ENCODE data around the gene PDK4. TPM values are rescaled to one million over a fixed set of nuclear protein-coding genes. Genes with fewer than 3 reads are reported as not detected.
"Not testable (repeated sequence)": the region's sequence is repeated elsewhere in the genome, so short reads cannot be mapped to it uniquely, and the experiment has no call there.

PDK4 gene
- polyA plus RNA-seq, 4 donors: 14.2 to 33.3 (median 20.0) TPM

DNA sequence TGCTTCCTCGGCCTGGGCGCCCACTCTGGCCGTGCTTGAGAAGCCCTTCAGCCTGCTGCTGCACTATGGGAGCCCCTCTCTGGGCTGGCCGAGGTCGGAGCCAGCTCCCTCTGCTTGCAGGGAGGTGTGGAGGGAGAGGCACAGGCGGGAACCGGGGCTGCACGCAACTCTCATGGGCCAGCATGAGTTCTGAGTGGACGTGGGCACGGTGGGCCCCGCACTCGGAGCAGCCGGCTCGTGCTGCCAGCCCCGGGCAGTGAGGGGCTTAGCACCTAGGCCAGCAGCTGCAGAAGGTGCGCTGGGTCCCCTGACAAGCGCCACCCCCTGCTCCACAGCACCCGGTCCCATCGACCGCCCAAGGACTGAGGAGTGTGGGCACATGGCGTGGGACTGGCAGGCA lies 9.0 kb upstream of the PDK4 start:
- no peak for DNase-seq (ENCODE audit: low read depth in 4 of 4, low spot score in 3 of 4)

DNA sequence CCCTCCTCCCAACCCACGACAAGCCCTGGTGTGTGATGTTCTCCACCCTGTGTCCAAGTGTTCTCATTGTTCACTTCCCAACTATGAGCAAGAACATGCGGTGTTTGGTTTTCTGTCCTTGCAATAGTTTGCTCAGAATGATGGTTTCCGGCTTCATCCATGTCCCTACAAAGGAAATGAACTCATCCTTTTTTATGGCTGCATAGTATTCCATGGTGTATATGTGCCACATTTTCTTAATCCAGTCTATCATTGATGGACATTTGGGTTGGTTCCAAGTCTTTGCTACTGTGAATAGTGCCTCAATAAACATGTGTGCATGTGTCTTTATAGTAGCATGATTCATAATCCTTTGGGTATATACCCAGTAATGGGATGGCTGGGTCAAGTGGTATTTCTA lies 8.5 kb upstream of the PDK4 start:
- not testable (repeated sequence) for DNase-seq (ENCODE audit: low read depth in 4 of 4, low spot score in 3 of 4)

- not testable (repeated sequence) for DNase-seq (ENCODE audit: low read depth in 4 of 4, low spot score in 3 of 4)
These were observed 8.1 kb upstream of the PDK4 start for GRCh38 chr7:95604397-95604796.

DNA sequence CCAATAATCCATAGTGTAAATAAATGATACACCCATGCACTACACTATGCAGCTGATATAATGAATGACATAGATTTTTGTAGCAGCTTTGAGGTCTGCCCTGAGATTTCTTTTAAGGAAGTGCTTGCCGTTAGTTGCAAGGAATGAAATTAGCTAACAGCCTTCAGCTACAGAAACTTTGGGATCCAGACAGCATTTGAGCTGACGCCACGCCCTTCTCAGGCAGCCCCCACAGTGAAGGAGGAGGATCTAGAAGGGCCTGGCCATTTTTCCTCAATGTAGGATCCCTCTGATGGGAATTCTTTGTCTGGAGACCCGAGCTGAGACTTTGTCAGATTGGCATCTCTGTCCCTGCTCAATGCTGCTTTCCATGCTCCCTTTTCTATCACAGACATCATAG lies 6.1 kb upstream of the PDK4 start:
- no peak for DNase-seq (ENCODE audit: low read depth in 4 of 4, low spot score in 3 of 4)

DNA sequence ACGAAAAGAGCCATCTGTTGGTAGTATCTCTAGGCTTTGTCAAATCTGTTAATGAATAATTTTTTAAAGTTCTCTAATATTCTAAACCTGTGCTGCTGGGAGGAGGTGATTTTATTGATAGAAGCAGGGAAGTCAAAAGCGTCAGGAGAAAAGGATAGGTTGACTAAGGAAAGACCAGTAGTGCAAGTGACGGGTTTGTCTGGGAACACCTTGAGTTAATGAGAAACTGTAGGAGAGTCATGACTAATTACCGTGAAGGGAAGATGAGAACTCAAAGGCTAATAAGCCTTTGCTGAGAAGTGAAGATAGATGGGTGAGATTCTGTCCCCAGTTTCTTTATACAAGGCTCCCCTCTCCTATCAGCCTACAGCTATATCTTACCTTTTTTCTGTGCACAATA lies 5.0 kb upstream of the PDK4 start:
- no peak for DNase-seq (ENCODE audit: low read depth in 4 of 4, low spot score in 3 of 4)

DNA sequence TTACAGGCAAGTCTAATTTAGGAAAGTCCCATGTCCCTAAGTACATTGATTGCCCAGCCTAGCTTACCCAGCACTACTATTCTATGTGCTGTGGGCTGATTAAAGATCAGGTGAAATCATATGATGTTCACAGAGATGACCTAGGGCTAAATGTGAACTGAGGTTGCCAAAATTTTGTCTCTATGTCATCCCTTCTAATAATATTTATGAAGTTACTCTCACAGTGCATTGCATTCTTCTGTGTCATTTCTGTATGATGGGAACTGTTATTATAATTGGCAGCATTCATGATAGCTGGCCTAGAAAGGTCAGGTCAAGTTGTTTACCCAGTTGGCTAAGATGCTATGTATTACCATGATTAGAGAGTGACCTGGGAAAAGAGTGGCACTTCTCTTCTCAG lies 2.8 kb upstream of the PDK4 start:
- no peak for DNase-seq (ENCODE audit: low read depth in 4 of 4, low spot score in 3 of 4)

DNA sequence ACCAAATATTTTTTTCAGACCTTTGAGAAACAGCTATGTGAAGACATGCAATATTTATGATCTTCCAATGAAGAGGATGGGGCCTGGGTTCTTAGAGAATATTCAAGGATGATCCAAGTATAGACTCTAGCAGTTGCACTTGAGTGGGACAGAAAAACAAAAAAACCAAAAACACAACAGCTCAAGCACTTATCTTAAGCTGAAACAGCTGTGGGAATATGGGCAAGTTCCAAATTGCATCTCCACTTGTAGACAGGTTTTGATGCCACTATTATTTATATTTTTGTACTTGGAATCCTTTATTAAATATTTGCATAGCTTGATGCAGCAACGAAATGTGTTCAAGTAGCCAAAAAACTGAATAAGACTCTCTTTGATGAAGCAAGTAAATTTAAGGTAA lies 2.2 kb upstream of the PDK4 start:
- DNase-seq (ENCODE audit: low read depth in 4 of 4, low spot score in 3 of 4): no peak

DNA sequence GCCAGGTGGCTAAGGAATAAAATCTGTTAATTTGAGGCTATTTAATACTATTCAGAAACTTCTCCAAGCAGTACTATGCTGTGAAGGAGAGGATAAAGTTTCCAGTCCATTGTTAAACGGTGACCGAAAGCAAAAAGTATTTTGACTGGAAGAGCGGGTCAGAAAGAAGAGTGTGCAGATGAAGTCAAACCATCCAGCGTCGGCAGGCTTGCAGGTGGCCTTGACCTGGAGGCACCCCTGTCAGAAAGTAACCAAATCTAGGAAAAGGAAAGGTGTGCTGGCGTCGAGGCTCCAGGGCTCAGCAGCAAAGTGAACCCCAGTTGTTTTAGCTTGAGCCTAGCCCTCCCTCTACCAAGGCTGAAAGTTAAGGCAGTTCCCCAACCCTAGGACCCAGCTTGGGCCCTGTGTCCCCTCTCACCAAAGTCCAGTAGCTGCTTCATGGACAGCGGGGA lies 544 bp downstream of the PDK4 start:
- peak in 1 of 4 donors; percentile 38 for DNase-seq (ENCODE audit: low read depth in 4 of 4, low spot score in 3 of 4)

- DNase-seq (ENCODE audit: low read depth in 4 of 4, low spot score in 3 of 4): no peak
These were observed 2.1 kb downstream of the PDK4 start for GRCh38 chr7:95594185-95594584.

DNA sequence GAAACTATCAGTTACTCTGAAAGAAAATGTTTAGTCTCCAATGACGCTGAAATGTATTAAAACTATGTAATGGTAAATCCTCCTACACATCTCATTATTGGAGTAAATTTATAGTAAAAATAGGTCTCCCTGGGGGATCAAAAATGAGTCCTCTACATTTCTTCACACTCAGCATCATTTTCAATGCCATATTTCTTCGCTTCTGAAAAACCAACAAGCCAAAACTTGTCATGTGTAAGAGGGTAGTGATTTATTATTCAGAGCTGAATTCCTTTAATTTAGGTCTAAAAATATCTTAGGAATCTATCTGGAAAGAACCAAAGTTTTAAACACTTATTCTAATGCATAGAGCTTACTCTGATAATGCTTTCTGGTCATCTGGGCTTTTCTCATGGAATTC lies 3.0 kb downstream of the PDK4 start:
- DNase-seq (ENCODE audit: low read depth in 4 of 4, low spot score in 3 of 4): no peak

DNA sequence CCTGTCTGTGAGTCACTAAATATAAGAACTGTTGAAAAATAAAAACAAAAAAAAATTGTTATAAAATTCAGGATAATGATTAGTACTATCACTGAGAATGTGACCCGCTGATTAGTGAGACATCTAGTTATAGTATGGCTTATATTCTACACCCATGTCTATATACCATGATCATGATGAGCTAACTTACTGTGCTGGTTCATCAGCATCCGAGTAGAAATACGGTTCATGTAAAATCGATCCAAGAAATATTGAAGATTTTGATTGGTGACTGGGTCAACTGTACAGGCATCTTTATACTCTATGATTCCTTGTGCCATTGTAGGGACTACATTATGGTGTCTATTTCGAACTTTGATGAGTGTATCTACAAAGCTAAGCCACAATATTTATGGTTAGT lies 3.7 kb downstream of the PDK4 start:
- no peak for DNase-seq (ENCODE audit: low read depth in 4 of 4, low spot score in 3 of 4)

DNA sequence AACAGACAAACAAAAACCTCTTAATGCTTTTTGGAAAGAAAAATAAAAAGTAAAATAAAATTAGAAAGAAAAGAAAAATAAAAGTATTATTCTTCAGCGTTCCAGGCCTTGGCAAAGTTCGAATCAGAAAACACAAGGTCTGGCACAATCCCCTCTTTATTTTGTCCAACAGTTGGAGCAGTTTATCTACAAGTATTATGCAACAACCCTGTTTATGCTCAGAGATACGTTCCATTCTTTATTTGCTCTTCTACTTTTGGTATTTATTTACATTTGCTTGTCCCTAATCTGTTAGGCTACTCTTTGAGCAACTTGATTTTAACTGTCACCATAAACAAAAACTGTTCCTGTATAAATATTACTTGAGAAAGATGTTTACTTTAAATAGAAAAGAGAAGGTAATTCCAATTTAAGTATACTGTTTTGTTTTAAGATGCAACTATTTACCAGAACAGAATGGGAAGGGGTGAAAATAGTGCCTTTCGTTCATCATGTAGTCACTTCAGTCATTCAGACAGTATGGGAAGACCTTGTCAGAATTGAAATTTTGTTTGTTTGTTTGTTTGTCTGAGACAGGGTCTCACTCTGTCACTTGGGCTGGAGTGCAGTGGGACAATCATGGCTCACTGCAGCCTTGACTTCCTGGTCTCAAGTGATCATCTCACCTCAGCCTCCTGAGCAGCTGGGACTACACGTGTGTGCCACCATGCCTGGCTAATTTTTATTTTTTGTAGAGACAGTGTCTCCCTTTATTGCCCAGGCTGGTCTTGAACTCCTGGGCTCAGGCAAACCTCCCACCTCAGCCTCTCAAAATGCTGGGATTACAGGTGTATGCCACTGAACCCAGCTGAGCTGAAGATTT lies 5.7 kb downstream of the PDK4 start:
- DNase-seq (ENCODE audit: low read depth in 4 of 4, low spot score in 3 of 4): no peak

DNA sequence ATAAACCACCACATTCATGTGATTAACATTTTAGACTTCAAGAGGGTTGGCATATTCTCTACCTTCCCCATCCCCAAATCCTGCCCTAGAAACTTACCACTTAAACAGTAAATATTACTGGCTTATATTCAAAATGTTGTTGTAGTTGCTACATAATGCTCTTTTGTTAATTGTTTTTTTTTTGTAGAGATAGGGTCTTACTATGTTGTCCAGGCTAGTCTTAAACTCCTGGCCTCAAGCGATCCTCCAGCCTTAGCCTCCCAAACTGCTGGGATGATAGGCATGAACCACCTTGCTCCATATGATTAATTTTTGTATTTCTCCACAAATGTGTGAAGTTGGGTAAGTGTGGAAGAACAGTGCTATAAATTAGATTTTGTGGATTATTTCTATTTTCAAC lies 6.5 kb downstream of the PDK4 start:
- no peak for DNase-seq (ENCODE audit: low read depth in 4 of 4, low spot score in 3 of 4)

DNA sequence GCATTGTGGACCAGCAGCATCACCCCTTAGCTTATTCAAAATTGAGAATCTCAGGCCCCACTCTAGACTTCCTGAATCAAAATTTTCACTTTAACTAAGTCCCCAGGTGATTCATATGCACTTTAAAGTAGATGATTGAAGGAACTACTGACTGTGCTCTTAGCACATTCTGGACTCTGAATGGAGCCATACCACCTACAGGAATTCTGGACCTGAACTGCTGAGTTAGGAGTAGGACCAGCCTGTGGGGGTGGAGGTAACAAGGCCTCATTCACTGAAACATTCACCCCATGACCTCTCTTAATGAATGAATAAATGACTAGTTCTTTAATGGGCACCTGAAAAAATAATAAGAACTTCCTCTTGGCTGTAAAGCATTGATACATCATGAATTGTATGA lies 7.3 kb downstream of the PDK4 start:
- no peak for DNase-seq (ENCODE audit: low read depth in 4 of 4, low spot score in 3 of 4)

- DNase-seq (ENCODE audit: low read depth in 4 of 4, low spot score in 3 of 4): no peak
These were observed 9.4 kb downstream of the PDK4 start for GRCh38 chr7:95586951-95587301.

DNA sequence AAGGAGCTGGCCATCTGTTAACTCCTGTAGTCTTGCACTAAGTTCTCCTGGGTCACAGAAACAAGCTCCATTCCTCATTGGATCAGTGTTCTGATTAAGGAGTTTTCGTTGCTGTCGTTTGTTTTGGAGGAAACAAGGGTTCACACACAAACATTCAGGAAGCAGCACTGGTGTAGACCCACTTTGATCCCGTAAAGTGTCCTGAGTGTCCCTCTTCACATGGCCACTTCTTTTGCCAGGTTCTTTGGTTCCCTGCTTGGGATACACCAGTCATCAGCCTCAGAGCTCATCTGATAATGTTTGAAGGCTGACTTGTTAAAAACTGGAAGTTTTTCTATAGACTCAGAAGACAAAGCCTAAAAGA lies 10.9 kb downstream of the PDK4 start:
- no peak for DNase-seq (ENCODE audit: low read depth in 4 of 4, low spot score in 3 of 4)

DNA sequence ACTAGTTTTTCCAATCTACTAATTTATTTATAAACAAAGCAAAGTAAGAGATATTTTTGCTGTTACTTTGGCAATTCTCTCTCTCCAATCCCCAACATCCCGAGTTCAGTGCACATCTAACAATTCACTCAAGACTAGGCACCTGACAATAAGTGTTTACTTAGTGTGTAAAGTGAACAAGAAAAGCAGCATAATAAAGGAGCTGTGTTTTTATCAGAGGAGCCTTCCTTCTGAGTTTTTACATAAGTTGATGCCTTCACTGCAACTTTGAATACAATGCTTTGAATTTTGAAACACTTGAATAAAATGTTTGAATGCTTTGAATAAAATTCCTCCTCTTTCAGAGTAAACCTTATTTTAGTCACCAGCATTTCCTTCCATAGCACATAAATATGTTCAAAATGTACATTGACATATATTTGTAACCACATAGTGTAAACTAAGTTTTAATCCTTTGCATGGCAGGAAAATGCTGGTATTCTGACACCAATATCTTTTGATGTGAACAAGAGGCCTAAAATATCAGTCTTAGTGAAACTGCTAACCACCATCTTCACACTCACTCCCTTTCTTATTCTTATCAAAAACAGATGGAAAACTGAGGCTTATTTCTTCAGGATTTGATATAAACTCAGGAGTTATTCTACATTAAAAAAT lies 11.4 kb downstream of the PDK4 start:
- DNase-seq (ENCODE audit: low read depth in 4 of 4, low spot score in 3 of 4): no peak

DNA sequence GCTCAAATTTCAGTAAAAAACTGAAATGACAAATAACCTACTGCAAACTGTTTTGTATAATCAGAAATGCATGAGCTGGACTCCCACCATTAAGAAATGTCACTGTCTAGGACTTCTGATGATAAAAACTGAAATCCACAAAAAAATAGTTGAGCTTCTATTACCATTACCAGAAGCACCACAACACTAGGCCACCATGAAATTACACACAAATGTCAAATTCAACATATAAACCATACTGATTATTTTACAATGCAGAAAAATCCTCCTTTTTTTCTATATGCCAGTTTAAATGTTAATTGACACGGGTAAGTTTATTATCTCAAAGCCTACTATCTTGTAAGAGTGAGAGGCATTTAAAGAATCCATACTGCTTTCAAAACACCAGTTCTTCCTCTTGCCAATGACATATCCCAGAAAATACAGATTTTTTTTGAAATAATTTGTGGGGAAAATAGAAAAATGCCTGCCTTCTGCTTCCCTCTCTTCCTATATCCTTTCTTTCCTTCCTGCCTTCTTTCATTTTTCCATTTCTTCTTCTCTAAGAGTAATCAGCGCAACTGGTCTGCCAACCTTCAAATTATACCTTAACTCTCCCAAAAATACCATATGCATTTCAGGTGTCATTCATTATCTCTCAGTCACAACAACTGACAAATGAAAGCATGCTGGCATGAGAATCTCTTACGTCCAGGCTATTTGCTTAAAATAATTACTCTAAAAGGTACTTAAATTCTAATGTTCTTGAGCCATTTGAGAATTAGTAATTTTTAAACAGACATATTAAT lies 12.3 kb downstream of the PDK4 start:
- DNase-seq (ENCODE audit: low read depth in 4 of 4, low spot score in 3 of 4): no peak

- no peak for DNase-seq (ENCODE audit: low read depth in 4 of 4, low spot score in 3 of 4)
These were observed 13.6 kb downstream of the PDK4 start for GRCh38 chr7:95582578-95583293.

- no peak for DNase-seq (ENCODE audit: low read depth in 4 of 4, low spot score in 3 of 4)
These were observed 14.8 kb downstream of the PDK4 start for GRCh38 chr7:95581467-95581866.

- DNase-seq (ENCODE audit: low read depth in 4 of 4, low spot score in 3 of 4): no peak
These were observed 17.0 kb downstream of the PDK4 start for GRCh38 chr7:95579318-95579717.
